Parietal lobe (tissue), 2 donors: ENCODE results near the gene SLC15A3. TPM values are rescaled to one million over a fixed set of nuclear protein-coding genes. Genes with fewer than 3 reads are reported as not detected.

Experiments
- small RNA-seq: library from RNA; depleted of rRNA; stranded (forward); fragments of <200 nt; gene quantifications from one replicate; pipeline ENCODE3, GENCODE V24; 2014; ENCODE audit warnings: low replicate concordance
- total RNA-seq: library from RNA; depleted of rRNA; stranded (reverse); fragments of >200 nt; gene quantifications from one replicate; pipeline ENCODE4 v1.2.3, GENCODE V29; 2014

The SLC15A3 gene
- total RNA-seq = 1.9 TPM

DNA sequence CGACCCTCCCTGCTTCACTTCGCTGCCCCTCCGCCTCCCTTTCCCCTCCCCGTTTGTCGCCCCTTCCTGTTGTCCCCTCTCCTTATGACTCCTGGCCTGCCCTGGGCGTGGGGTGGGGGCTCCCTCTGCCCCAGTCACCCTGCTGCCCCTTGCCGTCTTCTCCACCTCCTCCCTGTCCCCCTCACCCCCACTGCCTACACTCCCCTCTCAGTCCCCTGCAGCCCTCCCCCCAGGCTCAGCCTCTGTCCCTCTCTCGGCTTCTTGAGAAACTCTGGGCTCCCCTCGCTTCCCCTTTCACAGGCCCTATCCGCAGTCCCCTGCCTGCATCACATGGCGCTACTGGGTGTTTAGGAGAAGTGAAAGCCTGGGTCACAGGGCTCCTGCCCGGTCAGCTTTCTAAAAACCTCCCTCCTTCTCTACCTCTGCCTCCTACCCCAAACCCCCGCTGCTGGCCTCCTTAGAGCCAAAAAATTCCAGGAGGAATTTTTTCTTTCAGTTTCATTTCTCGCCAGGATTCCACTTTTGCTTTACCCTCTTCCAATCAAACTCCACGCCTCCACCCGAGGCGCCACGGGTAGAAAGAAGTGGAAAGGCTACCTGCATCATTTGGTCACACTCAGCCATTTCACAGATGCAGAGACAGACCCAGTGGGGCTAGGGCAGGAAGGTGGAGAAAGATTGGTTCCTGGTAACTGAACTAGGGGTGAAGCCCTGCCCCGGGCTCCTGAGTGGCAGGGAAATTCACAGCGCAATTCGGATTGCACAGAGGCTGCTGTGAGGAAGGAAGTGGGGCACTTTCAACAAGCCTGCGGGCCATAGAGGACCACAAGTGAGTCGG is at the start of gene SLC15A3:
SLC15A3 (minus strand) TSS at position 273 of the 838 bp plus-strand sequence. CDS start 625 bp downstream, outside the sequence.

DNA sequence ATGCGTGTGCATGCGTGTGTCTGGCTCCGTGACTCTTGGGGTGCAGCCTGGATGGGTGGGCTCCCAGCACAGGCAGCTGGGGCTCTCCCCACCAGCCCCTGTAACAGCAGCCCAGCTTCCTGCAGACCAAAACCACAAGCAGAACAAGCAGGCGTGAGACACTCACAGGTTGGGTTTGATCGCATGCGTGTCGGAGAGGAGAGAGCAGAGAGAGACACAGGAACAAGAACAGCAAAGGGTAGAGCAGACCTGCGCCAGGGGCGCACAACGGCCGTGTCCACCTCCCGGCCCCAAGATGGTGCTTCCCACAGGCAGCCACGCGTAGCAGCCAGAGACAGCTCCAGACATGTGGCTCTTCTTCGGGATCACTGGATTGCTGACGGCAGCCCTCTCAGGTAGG is 19.5 kb upstream of the SLC15A3 start, which contains the start of gene CD6:
CD6 (plus strand) TSS at position 161 of the 400 bp plus-strand sequence; CDS start at position 347, 186 bp downstream.

GRCh38 chr11:60924110-60924905 is 27.7 kb downstream of the SLC15A3 start, which contains the start of gene TMEM132A:
Gene TMEM132A, plus strand, starts transcription at chr11:60924460. Its CDS starts 174 bp downstream, at chr11:60924634.

DNA sequence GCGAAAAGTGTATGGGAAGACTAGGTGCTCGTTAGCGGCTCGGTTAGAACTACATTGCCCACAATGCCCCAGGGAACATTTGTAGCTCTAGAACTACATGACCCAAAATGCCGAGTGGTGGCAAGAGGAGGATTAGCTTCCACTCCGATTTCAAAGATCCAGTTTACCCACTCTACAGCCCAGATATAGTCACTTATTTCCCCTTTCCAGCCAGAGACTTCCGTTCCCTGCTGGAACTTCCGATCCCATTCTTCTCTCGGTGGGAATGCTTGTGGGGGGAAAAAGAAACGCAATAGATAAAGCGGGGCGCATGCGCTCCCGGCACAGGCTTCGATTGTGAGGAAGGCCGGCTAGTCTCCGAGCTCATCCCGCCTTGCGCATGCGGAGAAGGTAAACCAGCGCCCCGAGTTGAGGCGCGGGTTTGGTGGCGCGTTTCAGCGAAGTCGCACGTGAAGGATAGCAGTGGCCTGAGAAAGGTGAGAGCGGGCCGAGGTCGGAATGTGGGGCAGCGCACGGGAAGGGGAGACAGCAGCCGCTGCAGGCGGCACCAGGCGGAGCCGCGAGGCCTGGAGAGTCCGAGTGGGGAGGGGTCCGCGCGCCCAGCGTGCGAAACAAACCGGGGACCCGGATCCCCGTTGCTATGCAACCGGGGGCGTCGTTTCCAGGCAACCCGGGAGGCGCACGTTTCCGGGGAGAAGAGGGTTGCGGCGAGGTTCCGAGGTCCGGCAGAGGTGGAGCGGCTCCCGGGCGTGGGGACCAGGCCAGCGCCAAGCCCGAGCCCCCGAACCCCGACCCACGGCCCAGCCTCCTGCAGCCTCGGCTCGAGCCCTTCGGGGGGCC is 38.0 kb downstream of the SLC15A3 start, which contains the start of gene TMEM109:
TMEM109 (plus strand) TSS at position 366 of the 840 bp plus-strand sequence. CDS start 5,536 bp downstream, outside the sequence.

DNA sequence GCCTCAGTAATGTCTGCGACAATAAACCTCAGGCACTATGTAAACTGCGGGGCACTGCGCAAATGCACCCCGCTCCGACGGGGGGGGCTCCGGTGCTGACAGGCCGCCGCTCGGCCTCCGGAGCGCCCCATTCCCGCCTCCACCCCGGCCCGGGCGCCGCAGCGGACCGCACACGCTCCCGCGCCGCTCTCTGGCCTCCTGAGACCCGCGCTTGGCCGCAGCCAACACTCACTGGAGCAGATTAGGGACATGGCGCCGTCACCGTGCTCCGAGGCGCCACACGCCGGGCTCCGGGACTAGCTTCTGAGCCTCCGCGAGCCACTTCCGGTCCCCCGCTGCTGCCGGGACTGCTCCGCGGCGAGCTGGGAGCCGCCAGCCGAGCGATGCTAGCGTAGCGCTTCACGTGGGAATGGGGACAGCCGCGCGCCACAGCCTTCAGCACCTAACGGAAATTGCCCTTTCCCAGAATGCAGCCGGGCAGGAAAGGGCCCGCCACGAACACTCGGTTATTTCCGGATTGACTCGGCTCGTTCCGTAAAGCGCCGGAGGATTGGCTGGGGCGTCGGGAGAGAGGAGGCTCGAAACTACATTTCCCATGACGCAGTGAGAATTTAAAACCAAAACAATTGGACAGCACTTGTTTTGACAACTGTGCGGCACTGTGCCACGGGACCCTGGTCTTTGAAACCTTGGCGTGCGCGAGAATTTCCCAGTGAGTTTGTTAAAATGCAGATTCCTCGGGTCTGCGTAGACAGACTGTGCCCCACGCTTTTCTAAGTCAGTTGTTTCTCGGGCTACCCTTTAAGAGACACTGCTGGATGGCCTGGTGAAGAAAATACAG is 45.6 kb downstream of the SLC15A3 start, which contains the start of gene PRPF19:
PRPF19 (minus strand) TSS at position 454 of the 841 bp plus-strand sequence; CDS start at position 251, 203 bp downstream.

Small RNA genes lying within 50 kb of the gene (small RNA-seq; reads per million reads assigned to genes)
- not detected for gene RNU6-933P

Other genes starting within 250 kb of the SLC15A3 start
- gene MS4A18, start 227.5 kb downstream of the SLC15A3 start, total RNA-seq = not detected
- not detected for gene MS4A15, start 195.3 kb downstream of the SLC15A3 start, total RNA-seq
- gene MS4A10, start 166.8 kb downstream of the SLC15A3 start, total RNA-seq = not detected
- 2.8 TPM for gene CCDC86, start 110.1 kb downstream of the SLC15A3 start, total RNA-seq
- gene PTGDR2, start 96.2 kb downstream of the SLC15A3 start, total RNA-seq = 1.3 TPM
- gene ZP1, start 84.6 kb downstream of the SLC15A3 start, total RNA-seq = not detected
- 49.5 TPM for gene PRPF19, start 45.6 kb downstream of the SLC15A3 start, total RNA-seq
- 8.1 TPM for gene TMEM109, start 38.0 kb downstream of the SLC15A3 start, total RNA-seq
- gene TMEM132A, start 27.7 kb downstream of the SLC15A3 start, total RNA-seq = 139 TPM
- not detected for gene CD6, start 19.5 kb upstream of the SLC15A3 start, total RNA-seq
- not detected for gene CD5, start 150.3 kb upstream of the SLC15A3 start, total RNA-seq
- gene VPS37C, start 209.2 kb upstream of the SLC15A3 start, total RNA-seq = 12.2 TPM